HepG2 (cell line): Measurements from ENCODE around the gene TMEM253. TPM values are rescaled to one million over a fixed set of nuclear protein-coding genes. Genes with fewer than 3 reads are reported as not detected.

ENCODE experiments used
- AHR ChIP-seq: IDR thresholded peaks from 2 replicates; pipeline ENCODE4 v1.6.1; 2018; ENCODE audit warnings: missing genetic modification reagents, missing compliant biosample characterization
- ARID4A ChIP-seq: sonication (generic); formaldehyde crosslinking; IDR thresholded peaks from 2 replicates; pipeline ENCODE4 v1.5.0; 2020; ENCODE audit warnings: mild to moderate bottlenecking, missing genetic modification reagents, borderline replicate concordance
- CREB1 ChIP-seq, 2 experiments: fragments of 450-650 bp in 1 of 2; IDR thresholded peaks; 2 replicates each; pipeline ENCODE4 v1.6.1; 2016 to 2017; ENCODE audit warnings: control low read depth in 1 of 2, mild to moderate bottlenecking in 1 of 2, missing compliant biosample characterization in 1 of 2, missing genetic modification characterization in 1 of 2
- ISL2 ChIP-seq: sonication (generic); formaldehyde crosslinking; IDR thresholded peaks from 2 replicates; pipeline ENCODE4 v1.5.0; 2020; ENCODE audit warnings: missing genetic modification reagents
- JARID2 ChIP-seq: sonication (generic); formaldehyde crosslinking; IDR thresholded peaks from 2 replicates; pipeline ENCODE4 v1.8.1; 2023; ENCODE audit warnings: missing genetic modification reagents, inconsistent platforms; ENCODE audit not compliant: insufficient replicate concordance
- MED1 ChIP-seq: sonication (generic); formaldehyde crosslinking; IDR thresholded peaks from 2 replicates; pipeline ENCODE4 v1.4.0; 2020; ENCODE audit warnings: missing genetic modification reagents
- MIXL1 ChIP-seq: IDR thresholded peaks from 2 replicates; pipeline ENCODE4 v1.6.1; 2016
- POLR2A ChIP-seq, 2 experiments: IDR thresholded peaks; 2 replicates each; pipeline ENCODE4 v1.6.1; 2011; ENCODE audit warnings: low read depth in 2 of 2, low read length in 2 of 2, mild to moderate bottlenecking in 1 of 2, moderate library complexity in 1 of 2; ENCODE audit not compliant: insufficient read depth in 1 of 2
- TERF1 ChIP-seq: sonication (generic); formaldehyde crosslinking; IDR thresholded peaks from 2 replicates; pipeline ENCODE4 v1.8.0; 2022; ENCODE audit warnings: mild to moderate bottlenecking, missing genetic modification reagents, moderate library complexity
- ZBTB14 ChIP-seq: sonication (generic); formaldehyde crosslinking; IDR thresholded peaks from 2 replicates; pipeline ENCODE4 v1.4.0; 2020; ENCODE audit warnings: missing genetic modification reagents
- ZBTB2 ChIP-seq: sonication (generic); formaldehyde crosslinking; IDR thresholded peaks from 2 replicates; pipeline ENCODE4 v1.8.0; 2022; ENCODE audit warnings: low read depth, missing genetic modification reagents
- ZBTB43 ChIP-seq: sonication (generic); formaldehyde crosslinking; conservative IDR thresholded peaks from 2 replicates; pipeline ENCODE4 v1.4.0; 2020; ENCODE audit warnings: missing genetic modification reagents
- ZEB1 ChIP-seq: IDR thresholded peaks from 2 replicates; pipeline ENCODE4 v1.6.1; 2012; ENCODE audit warnings: mild to moderate bottlenecking, low read depth, inconsistent platforms; ENCODE audit not compliant: insufficient replicate concordance
- ZNF34 ChIP-seq: sonication (generic); formaldehyde crosslinking; IDR thresholded peaks from 2 replicates; pipeline ENCODE4 v1.4.0; 2020; ENCODE audit warnings: mild to moderate bottlenecking, missing genetic modification reagents, borderline replicate concordance
- ZNF564 ChIP-seq: sonication (generic); formaldehyde crosslinking; IDR thresholded peaks from 2 replicates; pipeline ENCODE4 v1.8.1; 2023; ENCODE audit warnings: mild to moderate bottlenecking, missing genetic modification reagents
- ZNF615 ChIP-seq: sonication (generic); formaldehyde crosslinking; IDR thresholded peaks from 2 replicates; pipeline ENCODE4 v1.5.0; 2020; ENCODE audit warnings: mild to moderate bottlenecking, missing genetic modification reagents, borderline replicate concordance
- ZNF768 ChIP-seq: sonication (generic); formaldehyde crosslinking; IDR thresholded peaks from 2 replicates; pipeline ENCODE4 v1.4.0; 2020; ENCODE audit warnings: missing genetic modification reagents
- polyA plus RNA-seq, 8 experiments: library from polyadenylated mRNA; depleted of rRNA in 3 of 8; stranded (reverse) in 7 of 8; unstranded in 1 of 8; fragments of >200 nt; fragmentation: Illumina TruSeq in 4 of 8; extraction: Trizol in 4 of 8; gene quantifications; 2 replicates each; pipeline versions ENCODE4 v1.2.1 to v1.2.3, GENCODE V29; 2011 to 2016; ENCODE audit warnings: low read depth in 4 of 8, missing spikeins in 1 of 8, mixed read lengths in 1 of 8; ENCODE audit not compliant: insufficient read depth in 1 of 8
- total RNA-seq, 5 experiments: library from RNA; depleted of rRNA; stranded (reverse); fragments of >200 nt; fragmentation: Illumina TruSeq; extraction: Trizol; gene quantifications; 2 replicates each; pipeline ENCODE4 v1.2.3, GENCODE V29; 2016; ENCODE audit warnings: low read depth in 1 of 5
- TF ChIP-seq, protein P1 (sequence below): sonication (generic); formaldehyde crosslinking; IDR thresholded peaks from 2 replicates; pipeline ENCODE4 v1.8.0; 2022; ENCODE audit warnings: mild to moderate bottlenecking, missing genetic modification reagents

Gene TMEM253
- total and polyA plus RNA-seq, 2 of the 13 experiments (the other 11 are each of a cell fraction or from before 2014, with no cell fraction given) = 0.29 to 0.45 TPM

- TF ChIP-seq ZEB1 = peak; percentile 74
- TF ChIP-seq ZNF768 (CRISPR knock-in tag) = no peak
- peak; percentile 96 for TF ChIP-seq ISL2 (CRISPR knock-in tag)
- TF ChIP-seq MIXL1 = peak; percentile 100
- TF ChIP-seq MED1 (CRISPR knock-in tag) = peak; percentile 99
- TF ChIP-seq ZBTB2 (CRISPR knock-in tag) = peak; percentile 64; the same call in 1 of the 2 replicates
- TF ChIP-seq ZNF564 = no peak; the same call in 1 of the 2 replicates
- TF ChIP-seq, protein P1, sequence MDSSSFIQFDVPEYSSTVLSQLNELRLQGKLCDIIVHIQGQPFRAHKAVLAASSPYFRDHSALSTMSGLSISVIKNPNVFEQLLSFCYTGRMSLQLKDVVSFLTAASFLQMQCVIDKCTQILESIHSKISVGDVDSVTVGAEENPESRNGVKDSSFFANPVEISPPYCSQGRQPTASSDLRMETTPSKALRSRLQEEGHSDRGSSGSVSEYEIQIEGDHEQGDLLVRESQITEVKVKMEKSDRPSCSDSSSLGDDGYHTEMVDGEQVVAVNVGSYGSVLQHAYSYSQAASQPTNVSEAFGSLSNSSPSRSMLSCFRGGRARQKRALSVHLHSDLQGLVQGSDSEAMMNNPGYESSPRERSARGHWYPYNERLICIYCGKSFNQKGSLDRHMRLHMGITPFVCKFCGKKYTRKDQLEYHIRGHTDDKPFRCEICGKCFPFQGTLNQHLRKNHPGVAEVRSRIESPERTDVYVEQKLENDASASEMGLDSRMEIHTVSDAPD = peak; percentile 91
- 0 out of 2 replicates have a peak, but pooled peaks have one; percentile 45 for TF ChIP-seq AHR (CRISPR knock-in tag)
- peak; percentile 30; the same call in 1 of the 2 replicates for TF ChIP-seq CREB1 (IDR thresholded peaks at IDR 0.05)
- peak; percentile 49; the same call in 1 of the 2 replicates for TF ChIP-seq CREB1 (CRISPR knock-in tag; IDR thresholded peaks at IDR 0.05)
- TF ChIP-seq ARID4A = peak; percentile 59; the same call in 1 of the 2 replicates
- TF ChIP-seq TERF1 (CRISPR knock-in tag) = no peak
- TF ChIP-seq ZBTB43 = peak; percentile 77
- TF ChIP-seq ZNF615 (CRISPR knock-in tag) = peak; percentile 61; the same call in 1 of the 2 replicates
- TF ChIP-seq POLR2A (IDR thresholded peaks at IDR 0.05; ENCODE audit: insufficient read depth in 1 of 2, low read depth in 2 of 2, low read length in 2 of 2) = peak; percentile 23 to 68; a peak in 2 of 4 replicates
- TF ChIP-seq JARID2 (CRISPR knock-in tag) = no peak
- peak; percentile 81; the same call in 1 of the 2 replicates for TF ChIP-seq ZNF34
- no peak for TF ChIP-seq ZBTB14
Measured at GRCh38 chr14:21054123-21054767, 46.6 kb upstream of the TMEM253 start (continued).
